K562 (cell line): ENCODE data around the gene KBTBD4. TPM values are rescaled to one million over a fixed set of nuclear protein-coding genes. Genes with fewer than 3 reads are reported as not detected.

ENCODE experiments used
- CTCF ChIP-seq, 3 experiments: IDR thresholded peaks in 2 of 3; conservative IDR thresholded peaks in 1 of 3; 2 replicates each; pipeline ENCODE4 v1.5.1; 2011 to 2012; ENCODE audit warnings: low read length in 3 of 3, mild to moderate bottlenecking in 3 of 3, control low read depth in 2 of 3, improper control_type of control experiment in 1 of 3, inconsistent platforms in 1 of 3, low read depth in 1 of 3, mixed read lengths in 1 of 3, moderate library complexity in 1 of 3; ENCODE audit not compliant: insufficient read depth in 2 of 3
- DMBX1 ChIP-seq: fragments of 250-450 bp; sonication (Bioruptor Pico); IDR thresholded peaks from 2 replicates; pipeline ENCODE4 v1.8.0; 2022; ENCODE audit warnings: inconsistent platforms, mild to moderate bottlenecking, moderate library complexity, borderline replicate concordance
- GATAD2A ChIP-seq: fragments of 450-650 bp; IDR thresholded peaks from 2 replicates; pipeline ENCODE4 v1.6.1; 2017
- HMGXB4 ChIP-seq: sonication (generic); formaldehyde crosslinking; IDR thresholded peaks from 2 replicates; pipeline ENCODE4 v1.8.1; 2023; ENCODE audit warnings: mild to moderate bottlenecking, missing genetic modification reagents
- KDM1A ChIP-seq, 2 experiments: fragments of 450-650 bp; IDR thresholded peaks; 2 replicates each; pipeline ENCODE4 v1.6.1; 2016; ENCODE audit warnings: mild to moderate bottlenecking in 2 of 2
- MTA1 ChIP-seq: fragments of 450-650 bp; IDR thresholded peaks from 2 replicates; pipeline ENCODE4 v1.6.1; 2017; ENCODE audit warnings: borderline replicate concordance
- NCOA6 ChIP-seq: fragments of 450-650 bp; IDR thresholded peaks from 2 replicates; pipeline ENCODE4 v1.6.1; 2017; ENCODE audit warnings: mild to moderate bottlenecking
- NFE2L1 ChIP-seq: fragments of 450-650 bp; IDR thresholded peaks from 2 replicates; pipeline ENCODE4 v1.6.1; 2016; ENCODE audit warnings: missing genetic modification characterization, low read depth, mild to moderate bottlenecking, missing compliant biosample characterization, moderate library complexity, borderline replicate concordance
- NFIC ChIP-seq: fragments of 450-650 bp; IDR thresholded peaks from 2 replicates; pipeline ENCODE4 v1.6.1; 2017; ENCODE audit warnings: mild to moderate bottlenecking, inconsistent platforms
- PRMT5 ChIP-seq: sonication (generic); formaldehyde crosslinking; IDR thresholded peaks from 2 replicates; pipeline ENCODE4 v1.5.0; 2020; ENCODE audit warnings: missing genetic modification reagents
- REST ChIP-seq, 2 experiments: fragments of 450-650 bp; formaldehyde crosslinking in 1 of 2; IDR thresholded peaks; 2 replicates each; pipeline versions ENCODE4 v1.4.0 to v1.6.1; 2014 to 2020; ENCODE audit warnings: mild to moderate bottlenecking in 2 of 2, borderline replicate concordance in 1 of 2, low read depth in 1 of 2
- RHOXF2B ChIP-seq: fragments of 250-450 bp; sonication (Bioruptor Pico); conservative IDR thresholded peaks from 2 replicates; pipeline ENCODE4 v1.5.1; 2021
- RUNX1 ChIP-seq: sonication (generic); IDR thresholded peaks from 2 replicates; pipeline ENCODE4 v1.6.1; 2016; ENCODE audit warnings: antibody characterized with exemption, low read depth
- SMAD4 ChIP-seq: fragments of 250-450 bp; sonication (Bioruptor Pico); conservative IDR thresholded peaks from 2 replicates; pipeline ENCODE4 v1.8.0; 2021; ENCODE audit warnings: inconsistent platforms, mild to moderate bottlenecking, moderate library complexity
- STAT5A ChIP-seq: IDR thresholded peaks from 2 replicates; pipeline ENCODE4 v1.6.1; 2012; ENCODE audit warnings: low read length, inconsistent platforms, borderline replicate concordance
- TCF3 ChIP-seq: sonication (generic); formaldehyde crosslinking; IDR thresholded peaks from 2 replicates; pipeline ENCODE4 v1.4.0; 2020; ENCODE audit warnings: mild to moderate bottlenecking, missing genetic modification reagents
- USF1 ChIP-seq: sonication (generic); formaldehyde crosslinking; IDR thresholded peaks from 2 replicates; pipeline ENCODE4 v1.9.0; 2022; ENCODE audit warnings: mild to moderate bottlenecking, missing genetic modification reagents
- ZNF431 ChIP-seq: sonication (generic); formaldehyde crosslinking; IDR thresholded peaks from 2 replicates; pipeline ENCODE4 v1.8.0; 2022; ENCODE audit warnings: mild to moderate bottlenecking, missing genetic modification reagents
- polyA plus RNA-seq, 8 experiments: library from polyadenylated mRNA; depleted of rRNA in 4 of 8; stranded (reverse) in 5 of 8; unstranded in 3 of 8; fragments of >200 nt; fragmentation: Nextera tagmentation in 2 of 8; fragmentation: Illumina TruSeq in 1 of 8; extraction: Ambion mirVana in 2 of 8; extraction: Trizol in 1 of 8; gene quantifications; 2 replicates each; pipeline versions ENCODE4 v1.2.1 to v1.2.3, GENCODE V29; 2011 to 2014; ENCODE audit warnings: inconsistent platforms in 1 of 8, missing spikeins in 1 of 8
- total RNA-seq, 7 experiments: library from RNA; depleted of rRNA in 6 of 7; stranded (reverse); fragments of >200 nt in 6 of 7; fragmentation: Illumina TruSeq in 2 of 7; extraction: Trizol in 2 of 7; gene quantifications; 2 replicates each; pipeline versions ENCODE4 v1.2.1 to v1.2.3, GENCODE V29; 2011 to 2021; ENCODE audit warnings: low replicate concordance in 1 of 7

Gene KBTBD4
- total and polyA plus RNA-seq, 9 of the 15 experiments (the other 6 are each of a cell fraction or from before 2014, with no cell fraction given) = 7.0 to 33.9 (median 13.3) TPM

- no peak for TF ChIP-seq HMGXB4 (CRISPR knock-in tag)
- peak; percentile 82 for TF ChIP-seq STAT5A
- no peak for TF ChIP-seq MTA1
- TF ChIP-seq USF1 (CRISPR knock-in tag) = no peak
- peak; percentile 90 to 92 for TF ChIP-seq KDM1A (IDR thresholded peaks at IDR 0.05)
- TF ChIP-seq REST (IDR thresholded peaks at IDR 0.05; ENCODE audit: borderline replicate concordance) = no peak
- no peak for TF ChIP-seq REST (CRISPR knock-in tag; IDR thresholded peaks at IDR 0.05; ENCODE audit: low read depth)
- no peak for TF ChIP-seq RHOXF2B
- no peak for TF ChIP-seq ZNF431
- TF ChIP-seq NFIC = peak; percentile 29; the same call in 1 of the 2 replicates
- no peak; the same call in 1 of the 2 replicates for TF ChIP-seq SMAD4
- no peak for TF ChIP-seq CTCF (IDR thresholded peaks at IDR 0.05 in 2 of 3, conservative IDR thresholded peaks at IDR 0.05 in 1 of 3; ENCODE audit: insufficient read depth in 2 of 3, low read depth in 1 of 3, low read length in 3 of 3)
- TF ChIP-seq DMBX1 (CRISPR knock-in tag) = no peak
- TF ChIP-seq NCOA6 = no peak
- no peak for TF ChIP-seq RUNX1
- peak; percentile 78 for TF ChIP-seq TCF3 (CRISPR knock-in tag)
- TF ChIP-seq GATAD2A = no peak
- TF ChIP-seq PRMT5 = no peak
- no peak for TF ChIP-seq NFE2L1 (tag)
Observed at GRCh38 chr11:47609675-47610074, 30.9 kb upstream of the KBTBD4 start (continued).
